ENCODE results near the gene STMN1. TPM values are rescaled to one million over a fixed set of nuclear protein-coding genes. Genes with fewer than 3 reads are reported as not detected.

Gene STMN1
- total RNA-seq, 2 experiments from 2014 or later = 25.2 to 25.6 TPM

DNA sequence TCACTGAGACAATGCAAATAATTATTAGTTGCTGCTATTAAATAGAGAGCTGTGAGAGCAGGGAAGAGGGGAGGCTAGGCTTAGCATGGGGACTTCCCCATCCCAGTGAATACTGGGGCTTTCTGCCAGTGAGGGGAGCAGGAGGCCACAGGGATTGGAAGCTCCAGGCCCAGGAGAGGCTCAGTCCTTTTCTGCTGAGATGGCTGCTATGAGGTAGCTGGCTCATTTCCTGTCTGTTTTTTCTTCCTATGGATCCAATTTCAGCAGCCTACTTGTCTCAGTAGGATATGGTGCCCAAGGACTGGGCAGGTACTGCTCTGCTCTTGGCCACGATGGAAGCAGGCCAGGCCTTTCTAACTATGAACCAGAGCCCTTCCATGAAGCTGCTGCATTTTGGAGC is 10.0 kb downstream of the STMN1 start:
- POLR2A ChIA-PET = interaction anchor here (0.8 to 6.0 kb wide), 8 partner anchors 9 to 103 kb away, joined by 3 to 124 read pairs (median 12); partner anchors contain the start of genes MTFR1L, PAFAH2 and STMN1
- Mint-ChIP-seq H3K4me1 (ENCODE audit: low read depth) (peaks cover 13% of the 10 kb centered on the region), H3K36me3 (ENCODE audit: low read depth) (peaks cover 29% of the 10 kb centered on the region), H3K9me3 (no peaks in the 10 kb centered on the region), H3K27me3 (no peaks in the 10 kb centered on the region), H3K4me3 (no peak overlapping the region), H3K27ac (no peak overlapping the region)
- peaks cover 10% of the 10 kb centered on the region for H3K4me1 ChIP-seq (ENCODE audit: insufficient read depth, low read length)
- TF ChIP-seq CTCF (IDR thresholded peaks at IDR 0.05) = no peak
- H3K36me3 ChIP-seq (ENCODE audit: insufficient read depth, low read length) = peaks cover 11% of the 10 kb centered on the region
- CTCF ChIA-PET = interaction anchor here (0.9 to 4.6 kb wide), 10 partner anchors 8 to 466 kb away, joined by 3 to 184 read pairs (median 10); partner anchors contain the start of genes PAFAH2, PAQR7 and STMN1
- intact Hi-C loops (cut with DNase I, micrococcal nuclease) = no loop called here
- no peaks in the 10 kb centered on the region for H3K9me3 ChIP-seq (ENCODE audit: control insufficient read depth in 1 of 2, insufficient read depth in 1 of 2, low read length in 2 of 2)
- no peak overlapping the region for H3K4me3 ChIP-seq (ENCODE audit: low read length)
- no peak for DNase-seq
- H3K27me3 ChIP-seq (ENCODE audit: control insufficient read depth in 1 of 2, insufficient read depth in 2 of 2, low read length in 2 of 2) = no peaks in the 10 kb centered on the region
- ATAC-seq (ENCODE audit: poor library complexity) = no peak
- H3K27ac ChIP-seq (ENCODE audit: low read depth in 1 of 2, low read length in 2 of 2) = no peak overlapping the region

GRCh38 chr1:25895365-25895990 is 10.7 kb downstream of the STMN1 start:
- Histone ChIP-seq H3K36me3 (ENCODE audit: insufficient read depth, low read length) (peaks cover 5% of the 10 kb centered on the region), H3K27me3 (ENCODE audit: control insufficient read depth in 1 of 2, insufficient read depth in 2 of 2, low read length in 2 of 2) (no peaks in the 10 kb centered on the region), H3K9me3 (ENCODE audit: control insufficient read depth in 1 of 2, insufficient read depth in 1 of 2, low read length in 2 of 2) (no peaks in the 10 kb centered on the region), H3K4me1 (ENCODE audit: insufficient read depth, low read length) (peaks cover 10% of the 10 kb centered on the region), H3K27ac (ENCODE audit: low read depth in 1 of 2, low read length in 2 of 2) (no peak overlapping the region), H3K4me3 (ENCODE audit: low read length) (no peak overlapping the region)
- Mint-ChIP-seq H3K36me3 (ENCODE audit: low read depth) (peaks cover 21% of the 10 kb centered on the region), H3K4me3 (no peak overlapping the region), H3K4me1 (ENCODE audit: low read depth) (peaks cover 9% of the 10 kb centered on the region), H3K9me3 (no peaks in the 10 kb centered on the region), H3K27me3 (no peaks in the 10 kb centered on the region), H3K27ac (peak overlapping the region; percentile 24)
- TF ChIP-seq CTCF (IDR thresholded peaks at IDR 0.05) = peak; percentile 98
- intact Hi-C loops (cut with DNase I, micrococcal nuclease) = loop anchor here (1.0 to 2.0 kb wide), 4 partner anchors 10 to 103 kb away; partner anchors contain the start of genes PAFAH2 (in 2 of the 2) and STMN1 (in 1 of the 2)
- peak; percentile 100 for ATAC-seq (ENCODE audit: poor library complexity)
- DNase-seq = peak; percentile 86 to 96 (median 88)
- CTCF ChIA-PET = interaction anchor here (0.6 to 4.6 kb wide), 35 partner anchors 9 to 1514 kb away, joined by 3 to 184 read pairs (median 5); partner anchors contain the start of genes CEP85, LDLRAP1, MTFR1L and PAFAH2
- POLR2A ChIA-PET = interaction anchor here (0.7 to 6.0 kb wide), 16 partner anchors 9 to 250 kb away, joined by 3 to 124 read pairs (median 4); partner anchors contain the start of genes MTFR1L, PAFAH2, PAQR7 and STMN1

DNA sequence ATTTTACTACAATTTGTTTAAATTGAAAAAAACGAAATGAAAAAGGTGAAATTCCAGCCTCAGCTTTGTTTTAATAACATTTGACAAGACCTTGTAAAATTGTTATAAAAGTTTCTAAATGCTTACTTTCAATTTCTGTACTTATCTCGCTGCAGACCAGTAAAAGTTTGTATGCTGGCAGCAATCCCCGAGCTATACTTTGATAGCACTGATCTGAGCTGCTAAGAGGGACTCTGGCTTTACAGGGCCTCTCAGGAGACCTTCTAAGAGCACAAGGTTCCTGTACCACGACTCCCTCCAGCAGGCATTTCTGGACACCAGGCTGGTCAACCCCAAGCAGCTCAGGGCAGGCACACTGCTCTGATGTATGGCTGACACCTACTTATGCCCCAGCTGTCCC is 13.1 kb downstream of the STMN1 start:
- CTCF ChIA-PET = interaction anchor here (0.7 to 1.5 kb wide), 2 partner anchors 11 to 104 kb away, joined by 3 to 4 read pairs; partner anchors contain the start of gene PAFAH2
- Mint-ChIP-seq H3K9me3 (no peaks in the 10 kb centered on the region), H3K4me3 (no peak overlapping the region), H3K4me1 (ENCODE audit: low read depth) (peaks cover 9% of the 10 kb centered on the region), H3K27me3 (no peaks in the 10 kb centered on the region), H3K36me3 (ENCODE audit: low read depth) (peaks cover 1% of the 10 kb centered on the region), H3K27ac (no peak overlapping the region)
- H3K9me3 ChIP-seq (ENCODE audit: control insufficient read depth in 1 of 2, insufficient read depth in 1 of 2, low read length in 2 of 2) = no peaks in the 10 kb centered on the region
- no peaks in the 10 kb centered on the region for H3K36me3 ChIP-seq (ENCODE audit: insufficient read depth, low read length)
- intact Hi-C loops (cut with DNase I, micrococcal nuclease) = loop anchor here in 1 of 2 experiments (5.0 kb wide), 2 partner anchors 36 to 71 kb away; partner anchors contain the start of gene AUNIP
- DNase-seq = no peak
- POLR2A ChIA-PET = interaction anchor here (0.8 to 0.9 kb wide), 2 partner anchors 78 to 105 kb away, joined by 3 read pairs; partner anchors contain the start of gene PAFAH2
- peaks cover 10% of the 10 kb centered on the region for H3K4me1 ChIP-seq (ENCODE audit: insufficient read depth, low read length)
- H3K4me3 ChIP-seq (ENCODE audit: low read length) = no peak overlapping the region
- TF ChIP-seq CTCF (IDR thresholded peaks at IDR 0.05) = no peak
- no peaks in the 10 kb centered on the region for H3K27me3 ChIP-seq (ENCODE audit: control insufficient read depth in 1 of 2, insufficient read depth in 2 of 2, low read length in 2 of 2)
- ATAC-seq (ENCODE audit: poor library complexity) = no peak
- no peak overlapping the region for H3K27ac ChIP-seq (ENCODE audit: low read depth in 1 of 2, low read length in 2 of 2)

All from CD4-positive, alpha-beta T cell (primary cell).